ENCODE measurements around the gene SH2D7. TPM values are rescaled to one million over a fixed set of nuclear protein-coding genes. Genes with fewer than 3 reads are reported as not detected.

Gene SH2D7
- total RNA-seq, 1 experiment from 2014 or later: not detected

DNA sequence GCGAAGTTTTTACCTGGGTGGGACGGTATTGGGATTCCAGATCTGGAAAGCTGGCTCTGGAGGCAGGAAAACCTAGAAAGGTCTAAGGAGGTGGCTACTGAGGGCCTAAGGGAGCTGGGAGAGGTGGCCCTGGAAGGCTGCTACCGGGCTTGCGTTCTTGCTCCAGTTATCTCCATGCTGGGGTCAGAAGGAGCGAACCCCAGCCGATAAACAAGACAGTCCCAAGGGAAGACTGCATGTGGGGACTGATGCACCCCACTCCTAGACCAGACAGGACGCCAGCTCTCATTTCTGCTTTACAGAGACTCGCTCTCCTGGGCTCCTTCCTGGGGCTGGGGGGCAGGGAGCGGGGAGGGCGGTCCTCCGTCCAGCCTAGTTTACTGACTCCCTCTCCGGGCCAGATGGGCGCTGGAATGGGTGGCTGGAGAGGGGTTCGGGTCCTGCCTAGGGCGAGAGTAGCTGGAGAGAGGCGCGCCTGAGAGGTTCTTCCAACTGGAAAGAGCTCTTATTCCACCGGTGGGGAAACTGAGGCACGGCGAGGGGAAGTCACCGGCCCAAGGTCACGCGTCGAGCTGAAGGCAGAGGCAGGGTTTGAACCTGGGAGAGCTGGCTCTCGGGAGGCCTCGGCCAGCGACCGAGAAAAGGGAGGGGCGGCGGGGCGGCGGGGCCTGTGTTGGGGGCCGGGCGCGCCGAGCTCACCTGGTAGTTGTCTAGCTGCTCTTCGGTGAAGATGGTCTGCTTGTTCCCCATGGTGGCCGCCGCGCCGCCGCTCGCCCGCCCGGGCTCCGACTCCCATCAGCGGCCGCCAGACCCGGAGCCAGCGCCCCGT, 38.3 kb downstream of the SH2D7 start:
- intact Hi-C loops (cut with micrococcal nuclease; ENCODE audit: unreplicated experiment): loop anchor here (1.0 to 5.0 kb wide), 3 partner anchors 47 to 111 kb away; no protein-coding TSS in a partner anchor
- H3F3A ChIP-seq (ENCODE audit: insufficient read depth, low read depth): peaks cover 18% of the 10 kb centered on the region
- TF ChIP-seq, protein P1, sequence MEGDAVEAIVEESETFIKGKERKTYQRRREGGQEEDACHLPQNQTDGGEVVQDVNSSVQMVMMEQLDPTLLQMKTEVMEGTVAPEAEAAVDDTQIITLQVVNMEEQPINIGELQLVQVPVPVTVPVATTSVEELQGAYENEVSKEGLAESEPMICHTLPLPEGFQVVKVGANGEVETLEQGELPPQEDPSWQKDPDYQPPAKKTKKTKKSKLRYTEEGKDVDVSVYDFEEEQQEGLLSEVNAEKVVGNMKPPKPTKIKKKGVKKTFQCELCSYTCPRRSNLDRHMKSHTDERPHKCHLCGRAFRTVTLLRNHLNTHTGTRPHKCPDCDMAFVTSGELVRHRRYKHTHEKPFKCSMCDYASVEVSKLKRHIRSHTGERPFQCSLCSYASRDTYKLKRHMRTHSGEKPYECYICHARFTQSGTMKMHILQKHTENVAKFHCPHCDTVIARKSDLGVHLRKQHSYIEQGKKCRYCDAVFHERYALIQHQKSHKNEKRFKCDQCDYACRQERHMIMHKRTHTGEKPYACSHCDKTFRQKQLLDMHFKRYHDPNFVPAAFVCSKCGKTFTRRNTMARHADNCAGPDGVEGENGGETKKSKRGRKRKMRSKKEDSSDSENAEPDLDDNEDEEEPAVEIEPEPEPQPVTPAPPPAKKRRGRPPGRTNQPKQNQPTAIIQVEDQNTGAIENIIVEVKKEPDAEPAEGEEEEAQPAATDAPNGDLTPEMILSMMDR (conservative IDR thresholded peaks at IDR 0.05): no peak
- no peak for TF ChIP-seq EZH2 (IDR thresholded peaks at IDR 0.05; ENCODE audit: low read depth)
- no peak overlapping the region for H2AFZ ChIP-seq
- peaks cover 36% of the 10 kb centered on the region for H3K4me1 ChIP-seq (replicated peaks; ENCODE audit: insufficient read depth)
- H3K4me3 ChIP-seq: no peak overlapping the region
- H3K27ac ChIP-seq: no peak overlapping the region
- no peaks in the 10 kb centered on the region for H4K20me1 ChIP-seq (ENCODE audit: insufficient read depth)
- no peaks in the 10 kb centered on the region for H3K27me3 ChIP-seq (ENCODE audit: insufficient read depth, low read depth)
- H3K4me2 ChIP-seq: no peak overlapping the region; the same call in 1 of the 2 replicates
- ChIA-PET POLR2A (ENCODE audit: unreplicated experiment) (interaction anchor here (0.6 kb wide), 1 partner anchor 626 kb away, joined by 7 read pairs; no protein-coding TSS in a partner anchor), CTCF (interaction anchor here (0.7 to 1.0 kb wide), 5 partner anchors 9 to 46 kb away, joined by 3 to 17 read pairs (median 4); no protein-coding TSS in a partner anchor)
- TSS peak; percentile 19 for BruUV-seq (replicated peaks)
- no peak for DNase-seq
- H3K36me3 ChIP-seq (ENCODE audit: low read depth): no peaks in the 10 kb centered on the region
- no peaks in the 10 kb centered on the region for H3K9me2 ChIP-seq (ENCODE audit: insufficient read depth)
- H3K9me3 ChIP-seq (ENCODE audit: insufficient read depth, low read depth): no peaks in the 10 kb centered on the region
- no peaks in the 10 kb centered on the region for H3K79me2 ChIP-seq (ENCODE audit: low read depth)

DNA sequence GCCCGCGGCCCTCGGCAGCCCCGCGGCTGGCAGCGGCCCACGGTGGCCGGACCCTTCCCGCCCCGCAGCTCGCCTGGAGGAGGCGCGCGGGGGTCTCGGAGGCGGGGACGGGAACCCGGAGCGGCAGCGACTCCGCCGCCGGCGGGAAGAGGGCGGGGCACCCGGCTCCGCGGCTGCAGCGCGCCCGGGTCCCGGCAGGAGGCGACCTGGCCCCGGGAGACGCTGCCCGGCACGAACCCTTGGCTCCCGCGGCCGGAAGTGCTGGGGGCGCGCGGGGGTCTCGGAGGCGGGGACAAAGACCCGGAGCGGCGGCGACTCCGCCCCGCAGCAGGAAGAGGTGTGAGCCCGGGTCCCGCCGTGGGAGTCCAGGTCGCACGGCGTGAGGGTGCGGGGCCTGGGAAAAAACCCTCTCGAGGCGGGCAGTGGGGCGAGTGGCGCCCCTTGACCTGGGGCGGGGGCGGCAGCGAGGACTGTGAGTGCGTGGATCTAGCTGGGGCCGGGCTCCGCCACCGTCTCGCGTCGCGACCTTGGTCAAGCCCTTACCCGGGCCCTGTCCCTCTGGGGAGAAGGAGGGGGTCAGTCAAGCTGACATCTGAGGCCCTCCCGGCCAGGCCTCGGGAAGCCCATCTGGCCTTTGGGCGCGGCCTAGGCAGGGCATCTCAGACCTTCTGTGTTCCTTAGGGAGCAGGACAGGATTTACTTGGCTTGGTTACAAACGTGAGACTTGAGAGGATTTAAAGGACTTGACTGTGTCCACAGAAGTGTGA, 39.1 kb downstream of the SH2D7 start, which contains the start of gene CIB2:
Gene CIB2, minus strand, starts transcription at position 151 of the 767 bp plus-strand sequence. CDS start 230 bp downstream, outside the sequence.
- Histone ChIP-seq H3K9me2 (ENCODE audit: insufficient read depth) (no peaks in the 10 kb centered on the region), H3F3A (ENCODE audit: insufficient read depth, low read depth) (peaks cover 18% of the 10 kb centered on the region), H2AFZ (peak within 1 kb of the TSS; percentile 94), H4K20me1 (ENCODE audit: insufficient read depth) (no peaks in the 10 kb centered on the region), H3K4me1 (replicated peaks; ENCODE audit: insufficient read depth) (peaks cover 36% of the 10 kb centered on the region), H3K27me3 (ENCODE audit: insufficient read depth, low read depth) (no peaks in the 10 kb centered on the region), H3K9me3 (ENCODE audit: insufficient read depth, low read depth) (no peaks in the 10 kb centered on the region), H3K27ac (no peak within 1 kb of the TSS), H3K36me3 (ENCODE audit: low read depth) (no peaks in the 10 kb centered on the region), H3K4me3 (peak within 1 kb of the TSS; percentile 93), H3K4me2 (peak within 1 kb of the TSS; percentile 97), H3K79me2 (ENCODE audit: low read depth) (no peaks in the 10 kb centered on the region)
- TF ChIP-seq, protein P1 (conservative IDR thresholded peaks at IDR 0.05): peak; percentile 70
- no peak for TF ChIP-seq EZH2 (IDR thresholded peaks at IDR 0.05; ENCODE audit: low read depth)
- intact Hi-C loops (cut with micrococcal nuclease; ENCODE audit: unreplicated experiment): loop anchor here (1.0 to 5.0 kb wide), 3 partner anchors 46 to 110 kb away; no protein-coding TSS in a partner anchor
- CTCF ChIA-PET: interaction anchor here (0.7 to 1.2 kb wide), 3 partner anchors 11 to 64 kb away, joined by 3 to 4 read pairs (median 3); no protein-coding TSS in a partner anchor
- TSS peak; percentile 54 for BruUV-seq (replicated peaks)
- DNase-seq: peak; percentile 49 to 72
- POLR2A ChIA-PET (ENCODE audit: unreplicated experiment): interaction anchor here (0.6 kb wide), 2 partner anchors 82 to 377 kb away, joined by 8 read pairs; no protein-coding TSS in a partner anchor

DNA sequence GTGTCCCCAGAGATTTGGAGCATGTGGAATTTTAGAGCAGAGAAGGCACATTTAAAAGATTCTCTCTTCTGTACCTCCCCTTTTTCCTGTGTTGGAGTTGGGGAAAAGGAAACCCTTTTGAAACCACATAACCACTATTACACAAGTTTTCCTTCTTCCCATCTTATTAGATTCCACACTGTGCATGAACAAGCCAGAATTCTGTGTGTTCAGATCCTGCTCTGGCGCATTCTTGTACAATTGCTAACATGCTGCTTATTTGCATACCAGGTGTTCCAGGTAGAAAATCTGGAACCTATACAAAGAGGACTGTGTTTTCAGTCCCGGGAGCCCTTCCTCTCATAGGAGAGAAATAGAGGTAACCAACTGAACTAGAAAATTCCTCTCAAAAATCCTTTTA, 41.4 kb downstream of the SH2D7 start:
- ChIA-PET CTCF (no interaction called here), POLR2A (ENCODE audit: unreplicated experiment) (no interaction called here)
- H3K36me3 ChIP-seq (ENCODE audit: low read depth): no peaks in the 10 kb centered on the region
- H4K20me1 ChIP-seq (ENCODE audit: insufficient read depth): no peaks in the 10 kb centered on the region
- H2AFZ ChIP-seq: no peak overlapping the region
- TF ChIP-seq, protein P1 (conservative IDR thresholded peaks at IDR 0.05): no peak
- no peak for TF ChIP-seq EZH2 (IDR thresholded peaks at IDR 0.05; ENCODE audit: low read depth)
- no peaks in the 10 kb centered on the region for H3K27me3 ChIP-seq (ENCODE audit: insufficient read depth, low read depth)
- intact Hi-C loops (cut with micrococcal nuclease; ENCODE audit: unreplicated experiment): loop anchor here (1.0 to 5.0 kb wide), 3 partner anchors 16 to 64 kb away; partner anchors contain the start of gene IDH3A
- H3F3A ChIP-seq (ENCODE audit: insufficient read depth, low read depth): peaks cover 18% of the 10 kb centered on the region
- peak overlapping the region; percentile 65 for H3K27ac ChIP-seq
- peak overlapping the region; percentile 70 for H3K4me2 ChIP-seq
- DNase-seq: peak; percentile 63 to 98
- H3K4me3 ChIP-seq: no peak overlapping the region
- no peaks in the 10 kb centered on the region for H3K79me2 ChIP-seq (ENCODE audit: low read depth)
- H3K4me1 ChIP-seq (replicated peaks; ENCODE audit: insufficient read depth): peaks cover 30% of the 10 kb centered on the region
- H3K9me3 ChIP-seq (ENCODE audit: insufficient read depth, low read depth): no peaks in the 10 kb centered on the region
- H3K9me2 ChIP-seq (ENCODE audit: insufficient read depth): no peaks in the 10 kb centered on the region
- no TSS peak for BruUV-seq (replicated peaks)
